ENCODE measurements around the gene COBLL1. TPM values are rescaled to one million over a fixed set of nuclear protein-coding genes. Genes with fewer than 3 reads are reported as not detected.

The COBLL1 gene
- total RNA-seq, 3 donors from 2014 or later (not counting 1 experiment from before 2014, with no cell fraction given): 0.85 to 13.4 (median 2.2) TPM

DNA sequence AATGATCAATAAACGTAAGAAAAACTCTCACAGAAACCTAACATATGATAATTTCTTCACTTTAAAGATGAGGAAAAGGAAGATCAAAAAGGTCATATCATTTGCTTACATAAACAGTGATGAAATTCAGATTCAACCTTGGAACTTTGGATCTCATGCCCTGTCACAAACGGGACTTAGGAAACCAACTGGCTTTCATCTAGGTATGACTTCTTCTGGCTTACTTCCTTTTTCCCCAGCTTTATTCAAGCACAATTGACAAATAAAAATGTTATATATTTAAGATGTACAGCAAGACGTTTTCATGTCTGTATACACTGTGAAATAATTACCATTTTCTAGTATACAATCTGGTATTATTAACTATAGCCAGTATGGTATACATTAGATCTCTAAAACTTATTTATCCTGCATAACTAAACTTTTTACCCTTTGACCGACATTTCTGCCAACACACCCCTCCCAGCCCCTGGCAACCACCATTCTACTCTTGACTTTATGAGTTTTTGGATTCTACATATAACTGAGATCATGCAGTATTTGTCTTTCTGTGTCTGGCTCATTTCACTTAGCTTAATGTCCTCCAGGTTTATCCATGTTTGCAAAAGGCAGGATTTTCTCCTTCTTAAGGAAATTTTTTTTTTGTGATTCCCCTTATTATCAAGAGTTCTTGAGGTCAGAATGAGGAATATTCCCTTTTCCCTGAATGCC is 46.0 kb upstream of the COBLL1 start:
- Histone ChIP-seq H3K4me1 (ENCODE audit: control insufficient read depth, insufficient read depth, low read length) (no peaks in the 10 kb centered on the region), H3K27me3 (ENCODE audit: control insufficient read depth, insufficient read depth, low read length) (no peaks in the 10 kb centered on the region), H3K4me3 (ENCODE audit: low read length) (no peak overlapping the region), H3K27ac (ENCODE audit: low read length) (no peak overlapping the region), H3K36me3 (ENCODE audit: control insufficient read depth, insufficient read depth, low read length) (no peaks in the 10 kb centered on the region), H3K9me3 (ENCODE audit: control insufficient read depth, insufficient read depth, low read length) (no peaks in the 10 kb centered on the region)
- Mint-ChIP-seq H3K4me1 (peaks cover 6 to 7% of the 10 kb centered on the region in 2 donors), H3K27ac (no peak overlapping the region), H3K9me3 (no peaks in the 10 kb centered on the region), H3K4me3 (no peak overlapping the region), H3K27me3 (ENCODE audit: low read depth in 2 of 2) (no peaks in the 10 kb centered on the region), H3K36me3 (no peaks in the 10 kb centered on the region)
- no peak for DNase-seq
- intact Hi-C loops (cut with micrococcal nuclease): no loop called here
- no peak for ATAC-seq
- 71% methylated on average over 2 of the region's 4 CpGs for WGBS (ENCODE audit: insufficient coverage)
- TF ChIP-seq, protein P1, sequence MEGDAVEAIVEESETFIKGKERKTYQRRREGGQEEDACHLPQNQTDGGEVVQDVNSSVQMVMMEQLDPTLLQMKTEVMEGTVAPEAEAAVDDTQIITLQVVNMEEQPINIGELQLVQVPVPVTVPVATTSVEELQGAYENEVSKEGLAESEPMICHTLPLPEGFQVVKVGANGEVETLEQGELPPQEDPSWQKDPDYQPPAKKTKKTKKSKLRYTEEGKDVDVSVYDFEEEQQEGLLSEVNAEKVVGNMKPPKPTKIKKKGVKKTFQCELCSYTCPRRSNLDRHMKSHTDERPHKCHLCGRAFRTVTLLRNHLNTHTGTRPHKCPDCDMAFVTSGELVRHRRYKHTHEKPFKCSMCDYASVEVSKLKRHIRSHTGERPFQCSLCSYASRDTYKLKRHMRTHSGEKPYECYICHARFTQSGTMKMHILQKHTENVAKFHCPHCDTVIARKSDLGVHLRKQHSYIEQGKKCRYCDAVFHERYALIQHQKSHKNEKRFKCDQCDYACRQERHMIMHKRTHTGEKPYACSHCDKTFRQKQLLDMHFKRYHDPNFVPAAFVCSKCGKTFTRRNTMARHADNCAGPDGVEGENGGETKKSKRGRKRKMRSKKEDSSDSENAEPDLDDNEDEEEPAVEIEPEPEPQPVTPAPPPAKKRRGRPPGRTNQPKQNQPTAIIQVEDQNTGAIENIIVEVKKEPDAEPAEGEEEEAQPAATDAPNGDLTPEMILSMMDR (IDR thresholded peaks at IDR 0.05): no peak

- H3K9me3 Mint-ChIP-seq: no peaks in the 10 kb centered on the region
- Histone ChIP-seq H3K27me3 (ENCODE audit: control insufficient read depth, insufficient read depth, low read length) (no peaks in the 10 kb centered on the region), H3K4me3 (ENCODE audit: low read length) (no peak overlapping the region), H3K4me1 (ENCODE audit: control insufficient read depth, insufficient read depth, low read length) (no peaks in the 10 kb centered on the region), H3K36me3 (ENCODE audit: control insufficient read depth, insufficient read depth, low read length) (no peaks in the 10 kb centered on the region), H3K27ac (ENCODE audit: low read length) (no peak overlapping the region), H3K9me3 (ENCODE audit: control insufficient read depth, insufficient read depth, low read length) (no peaks in the 10 kb centered on the region)
- intact Hi-C loops (cut with micrococcal nuclease): no loop called here
- no peaks in the 10 kb centered on the region for H3K36me3 Mint-ChIP-seq
- no peaks in the 10 kb centered on the region for H3K27me3 Mint-ChIP-seq (ENCODE audit: low read depth in 2 of 2)
- H3K4me1 Mint-ChIP-seq: no peaks in the 10 kb centered on the region
- WGBS (ENCODE audit: insufficient coverage): 95% methylated on average over 9 of the region's 9 CpGs
- no peak overlapping the region for H3K4me3 Mint-ChIP-seq
- ATAC-seq: no peak
- H3K27ac Mint-ChIP-seq: no peak overlapping the region
- TF ChIP-seq, protein P1 (IDR thresholded peaks at IDR 0.05): no peak
- DNase-seq: no peak
Measured at GRCh38 chr2:164882276-164882675, 40.7 kb upstream of the COBLL1 start.

- Mint-ChIP-seq H3K27ac (no peak overlapping the region), H3K36me3 (no peaks in the 10 kb centered on the region), H3K4me1 (no peaks in the 10 kb centered on the region), H3K9me3 (no peaks in the 10 kb centered on the region), H3K4me3 (no peak overlapping the region), H3K27me3 (ENCODE audit: low read depth in 2 of 2) (no peaks in the 10 kb centered on the region)
- Histone ChIP-seq H3K36me3 (ENCODE audit: control insufficient read depth, insufficient read depth, low read length) (no peaks in the 10 kb centered on the region), H3K9me3 (ENCODE audit: control insufficient read depth, insufficient read depth, low read length) (no peaks in the 10 kb centered on the region), H3K4me1 (ENCODE audit: control insufficient read depth, insufficient read depth, low read length) (no peaks in the 10 kb centered on the region), H3K4me3 (ENCODE audit: low read length) (no peak overlapping the region), H3K27ac (ENCODE audit: low read length) (no peak overlapping the region), H3K27me3 (ENCODE audit: control insufficient read depth, insufficient read depth, low read length) (no peaks in the 10 kb centered on the region)
- TF ChIP-seq, protein P1 (IDR thresholded peaks at IDR 0.05): no peak
- DNase-seq (no peak), ATAC-seq (no peak)
- intact Hi-C loops (cut with micrococcal nuclease): no loop called here
- 89% methylated on average over 1 of the region's 1 CpG for WGBS (ENCODE audit: insufficient coverage)
Measured at GRCh38 chr2:164881524-164881923, 39.9 kb upstream of the COBLL1 start.
